ENCODE data around the gene TREH.
"Not testable (repeated sequence)": the region's sequence is repeated elsewhere in the genome, so short reads cannot be mapped to it uniquely, and the experiment has no call there.

Gene TREH

DNA sequence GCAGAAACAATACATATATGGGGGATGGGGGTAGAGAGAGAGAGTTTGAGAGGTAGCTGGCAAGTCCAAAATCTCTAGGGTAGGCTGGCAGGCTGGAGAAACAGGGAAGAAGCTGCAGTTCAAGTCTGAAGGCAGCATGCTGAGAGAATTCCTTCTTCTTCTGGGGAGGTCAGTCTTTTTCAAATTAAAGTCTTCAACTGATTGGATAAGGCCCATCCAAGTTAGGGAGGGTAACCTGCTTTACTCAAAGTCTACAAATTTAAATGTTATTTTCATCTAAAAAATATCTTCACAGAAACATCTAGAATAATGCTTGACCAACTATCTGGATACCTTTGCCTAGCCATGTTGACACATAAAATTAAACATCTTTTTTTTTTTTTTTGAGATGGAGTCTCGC, 2.9 kb upstream of the TREH start:
- no peak overlapping the region for H3K4me3 ChIP-seq (ENCODE audit: low read depth, low read length)
- DNase-seq (ENCODE audit: low read depth) = no peak
- TF ChIP-seq, protein P1, sequence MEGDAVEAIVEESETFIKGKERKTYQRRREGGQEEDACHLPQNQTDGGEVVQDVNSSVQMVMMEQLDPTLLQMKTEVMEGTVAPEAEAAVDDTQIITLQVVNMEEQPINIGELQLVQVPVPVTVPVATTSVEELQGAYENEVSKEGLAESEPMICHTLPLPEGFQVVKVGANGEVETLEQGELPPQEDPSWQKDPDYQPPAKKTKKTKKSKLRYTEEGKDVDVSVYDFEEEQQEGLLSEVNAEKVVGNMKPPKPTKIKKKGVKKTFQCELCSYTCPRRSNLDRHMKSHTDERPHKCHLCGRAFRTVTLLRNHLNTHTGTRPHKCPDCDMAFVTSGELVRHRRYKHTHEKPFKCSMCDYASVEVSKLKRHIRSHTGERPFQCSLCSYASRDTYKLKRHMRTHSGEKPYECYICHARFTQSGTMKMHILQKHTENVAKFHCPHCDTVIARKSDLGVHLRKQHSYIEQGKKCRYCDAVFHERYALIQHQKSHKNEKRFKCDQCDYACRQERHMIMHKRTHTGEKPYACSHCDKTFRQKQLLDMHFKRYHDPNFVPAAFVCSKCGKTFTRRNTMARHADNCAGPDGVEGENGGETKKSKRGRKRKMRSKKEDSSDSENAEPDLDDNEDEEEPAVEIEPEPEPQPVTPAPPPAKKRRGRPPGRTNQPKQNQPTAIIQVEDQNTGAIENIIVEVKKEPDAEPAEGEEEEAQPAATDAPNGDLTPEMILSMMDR (IDR thresholded peaks at IDR 0.05; ENCODE audit: low read depth, low read length, missing control alignments) = no peak

DNA sequence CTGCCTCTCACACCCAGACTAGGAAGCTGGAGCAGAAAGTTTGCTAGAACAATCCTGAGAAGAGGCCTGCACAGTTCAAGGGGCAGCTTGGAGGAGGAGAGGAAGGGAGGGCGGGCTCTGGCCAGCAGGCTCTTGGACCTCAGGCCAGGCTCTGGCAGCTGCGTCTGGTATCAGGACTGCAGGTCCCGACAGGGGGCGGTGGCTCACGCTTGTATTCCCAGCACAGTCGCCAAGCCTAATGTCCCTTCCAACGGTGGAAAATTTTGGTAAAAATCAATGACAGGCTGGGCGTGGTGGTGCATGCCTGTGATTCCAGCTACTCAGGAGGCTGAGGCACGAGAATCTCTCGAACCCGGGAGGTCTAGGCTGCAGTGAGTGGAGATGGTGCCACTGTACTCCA, 542 bp downstream of the TREH start:
- not testable (repeated sequence) for H3K4me3 ChIP-seq (ENCODE audit: low read depth, low read length); DNase-seq (ENCODE audit: low read depth)

DNA sequence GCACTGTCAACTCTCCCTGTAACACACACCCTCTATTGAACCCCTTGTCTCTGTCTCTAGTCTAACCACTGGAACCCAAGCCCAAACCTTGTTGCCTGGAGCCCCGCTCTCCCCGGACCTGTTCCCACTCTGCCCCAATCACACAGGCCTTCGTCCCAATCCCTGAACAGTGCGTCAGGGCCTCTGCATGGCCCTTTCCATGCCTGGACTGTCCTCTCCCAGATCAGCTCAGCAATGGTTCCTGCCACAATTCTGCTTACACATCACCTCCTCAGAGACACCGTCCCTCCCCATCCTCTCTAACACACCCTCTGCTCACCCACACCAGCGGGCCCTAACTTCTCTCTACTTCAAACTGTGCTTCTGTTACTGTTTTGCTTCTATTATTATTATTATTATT, 1.5 kb downstream of the TREH start:
- DNase-seq (ENCODE audit: low read depth) = no peak

DNA sequence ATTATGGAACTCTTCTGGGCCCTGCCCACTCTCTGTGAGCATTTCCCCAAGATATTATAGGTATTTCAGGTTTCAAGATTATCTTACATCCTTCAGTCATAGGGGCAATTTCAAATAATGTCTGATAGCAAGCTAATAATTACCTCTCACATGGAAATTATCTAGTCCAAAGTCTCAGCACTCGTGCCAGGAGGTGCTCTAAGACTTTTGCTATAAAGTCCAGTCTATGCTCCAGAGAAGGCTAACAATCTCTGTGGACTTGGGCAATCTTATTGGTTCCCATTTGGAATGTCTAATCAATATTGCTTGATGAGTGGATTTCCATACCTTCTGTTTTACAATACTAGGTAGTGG, 5.4 kb downstream of the TREH start:
- TF ChIP-seq, protein P1 (IDR thresholded peaks at IDR 0.05; ENCODE audit: low read depth, low read length, missing control alignments) = no peak
- DNase-seq (ENCODE audit: low read depth) = no peak
- H3K4me3 ChIP-seq (ENCODE audit: low read depth, low read length) = no peak overlapping the region

More for the DNA sequence above, 1.5 kb downstream of the TREH start:
- TF ChIP-seq, protein P1 (IDR thresholded peaks at IDR 0.05; ENCODE audit: low read depth, low read length, missing control alignments) = no peak
- H3K4me3 ChIP-seq (ENCODE audit: low read depth, low read length) = no peak overlapping the region

DNA sequence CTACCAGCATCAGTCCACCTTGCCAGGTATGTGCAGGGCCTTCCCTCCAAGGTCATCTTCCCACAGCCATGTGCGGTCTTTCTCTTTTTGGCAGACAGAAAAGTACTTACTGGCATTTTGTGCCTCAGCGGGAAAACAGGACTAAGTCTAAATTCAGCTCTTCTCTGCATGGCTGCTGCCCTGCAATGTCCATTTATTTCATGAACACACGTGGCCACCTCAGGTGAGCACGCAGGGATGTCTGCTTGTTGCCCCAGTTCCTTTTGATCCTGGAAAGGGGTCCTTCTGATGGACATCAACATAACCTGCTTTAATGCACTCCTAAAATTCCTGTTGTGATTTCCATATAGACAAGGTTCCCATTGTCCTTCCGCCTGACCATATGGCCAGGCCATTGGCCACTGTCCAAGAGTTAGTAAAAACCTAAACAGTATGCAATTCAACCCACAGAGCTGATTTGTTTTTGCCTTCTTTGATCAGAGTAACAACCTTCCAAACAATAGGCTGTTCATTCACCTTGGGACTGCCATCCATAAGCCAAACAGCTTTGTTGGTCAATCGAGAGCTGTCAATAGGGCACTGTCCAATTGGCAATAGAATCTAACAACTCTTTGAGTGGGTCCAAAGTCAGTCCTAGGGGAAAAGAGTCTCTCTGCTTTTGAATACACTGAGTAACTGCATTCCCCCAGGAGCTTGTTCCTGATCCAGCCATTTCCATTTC, 5.9 kb downstream of the TREH start:
- no peak overlapping the region for H3K4me3 ChIP-seq (ENCODE audit: low read depth, low read length)
- DNase-seq (ENCODE audit: low read depth) = no peak
- TF ChIP-seq, protein P1 (IDR thresholded peaks at IDR 0.05; ENCODE audit: low read depth, low read length, missing control alignments) = no peak

DNA sequence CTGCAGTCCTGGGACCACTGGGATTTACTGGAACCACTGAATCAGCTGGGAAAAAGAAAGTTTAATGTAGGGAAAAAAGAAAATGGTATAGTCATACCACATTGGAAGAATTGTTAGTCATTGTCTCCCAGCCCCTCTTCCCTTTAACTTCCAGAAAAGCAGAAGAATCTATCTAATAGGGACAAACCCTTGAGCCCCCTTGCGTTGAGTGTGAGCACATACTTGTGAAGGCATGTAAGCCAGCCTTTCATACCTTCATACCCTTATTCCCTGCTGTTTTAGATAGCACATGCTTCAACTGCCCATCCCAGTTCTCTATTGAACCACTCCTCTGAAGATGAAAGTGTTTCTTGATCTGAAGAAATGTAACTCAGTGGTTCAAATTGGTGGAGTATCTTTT, 6.6 kb downstream of the TREH start:
- no peak overlapping the region for H3K4me3 ChIP-seq (ENCODE audit: low read depth, low read length)
- DNase-seq (ENCODE audit: low read depth) = no peak
- TF ChIP-seq, protein P1 (IDR thresholded peaks at IDR 0.05; ENCODE audit: low read depth, low read length, missing control alignments) = no peak

DNA sequence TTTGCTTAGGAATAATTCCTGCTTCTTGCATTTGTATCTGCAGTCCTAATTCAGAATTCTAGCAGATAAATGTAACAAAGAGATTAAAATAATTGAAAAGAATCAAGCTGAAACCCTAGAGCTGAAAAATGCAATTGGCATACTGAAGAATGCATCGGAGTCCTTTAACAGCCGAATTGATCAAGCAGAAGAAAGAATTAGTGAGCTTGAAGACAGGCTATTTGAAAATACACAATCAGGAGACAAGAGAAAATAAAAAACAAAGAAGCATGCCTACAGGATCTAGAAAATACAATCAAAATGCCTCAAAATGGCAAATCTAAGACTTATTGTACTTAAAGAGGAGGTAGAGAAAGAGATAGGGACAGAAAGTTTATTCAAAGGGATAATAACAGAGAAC, 8.2 kb downstream of the TREH start:
- no peak for DNase-seq (ENCODE audit: low read depth)
- no peak overlapping the region for H3K4me3 ChIP-seq (ENCODE audit: low read depth, low read length)

More for the DNA sequence above, 8.2 kb downstream of the TREH start:
- TF ChIP-seq, protein P1 (IDR thresholded peaks at IDR 0.05; ENCODE audit: low read depth, low read length, missing control alignments) = no peak

All from GM12864 (cell line).